Measurements from ENCODE around the gene FAM240B.

DNA sequence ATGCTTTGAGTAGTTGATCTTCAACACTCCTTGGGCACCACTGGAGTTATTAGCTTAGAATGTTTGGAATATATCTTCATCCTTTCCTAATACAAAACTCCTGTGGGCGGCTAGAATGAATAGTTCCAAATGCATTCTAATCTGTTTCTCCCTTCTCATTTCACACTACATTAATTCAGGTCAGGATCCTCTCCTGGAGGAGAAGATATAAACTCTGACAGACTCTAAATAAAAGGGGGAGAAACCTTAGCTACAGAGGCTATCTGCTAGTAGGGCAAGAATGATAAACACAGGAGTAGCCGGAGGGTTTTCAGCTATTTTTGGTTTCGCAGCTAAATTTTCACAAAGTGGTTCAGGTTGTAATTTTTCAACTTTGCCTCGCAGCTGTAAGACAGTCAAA lies 45.2 kb upstream of the FAM240B start:
- TF ChIP-seq, protein P1, sequence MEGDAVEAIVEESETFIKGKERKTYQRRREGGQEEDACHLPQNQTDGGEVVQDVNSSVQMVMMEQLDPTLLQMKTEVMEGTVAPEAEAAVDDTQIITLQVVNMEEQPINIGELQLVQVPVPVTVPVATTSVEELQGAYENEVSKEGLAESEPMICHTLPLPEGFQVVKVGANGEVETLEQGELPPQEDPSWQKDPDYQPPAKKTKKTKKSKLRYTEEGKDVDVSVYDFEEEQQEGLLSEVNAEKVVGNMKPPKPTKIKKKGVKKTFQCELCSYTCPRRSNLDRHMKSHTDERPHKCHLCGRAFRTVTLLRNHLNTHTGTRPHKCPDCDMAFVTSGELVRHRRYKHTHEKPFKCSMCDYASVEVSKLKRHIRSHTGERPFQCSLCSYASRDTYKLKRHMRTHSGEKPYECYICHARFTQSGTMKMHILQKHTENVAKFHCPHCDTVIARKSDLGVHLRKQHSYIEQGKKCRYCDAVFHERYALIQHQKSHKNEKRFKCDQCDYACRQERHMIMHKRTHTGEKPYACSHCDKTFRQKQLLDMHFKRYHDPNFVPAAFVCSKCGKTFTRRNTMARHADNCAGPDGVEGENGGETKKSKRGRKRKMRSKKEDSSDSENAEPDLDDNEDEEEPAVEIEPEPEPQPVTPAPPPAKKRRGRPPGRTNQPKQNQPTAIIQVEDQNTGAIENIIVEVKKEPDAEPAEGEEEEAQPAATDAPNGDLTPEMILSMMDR (IDR thresholded peaks at IDR 0.05): no peak
- no peak for TF ChIP-seq POLR2A (IDR thresholded peaks at IDR 0.05)

All from breast epithelium (tissue), 3 donors.